Ishikawa (cell line): ENCODE data around the gene TBC1D8.

Experiments
- EGR1 ChIP-seq: IDR thresholded peaks from 2 replicates; pipeline ENCODE4 v1.6.1; 2012
- EP300 ChIP-seq: IDR thresholded peaks from 2 replicates; pipeline ENCODE4 v1.6.1; 2012; ENCODE audit warnings: borderline replicate concordance
- NFIC ChIP-seq: IDR thresholded peaks from 2 replicates; pipeline ENCODE4 v1.6.1; 2012
- REST ChIP-seq: IDR thresholded peaks from 2 replicates; pipeline ENCODE4 v1.6.1; 2012; ENCODE audit warnings: low read depth, mild to moderate bottlenecking
- TAF1 ChIP-seq: IDR thresholded peaks from 2 replicates; pipeline ENCODE4 v1.6.1; 2012; ENCODE audit warnings: low read depth, mild to moderate bottlenecking
- TCF12 ChIP-seq: IDR thresholded peaks from 2 replicates; pipeline ENCODE4 v1.6.1; 2012; ENCODE audit warnings: low read depth
- TEAD4 ChIP-seq: IDR thresholded peaks from 2 replicates; pipeline ENCODE4 v1.6.1; 2012
- TF ChIP-seq, protein P1 (sequence below): IDR thresholded peaks from 2 replicates; pipeline ENCODE4 v1.6.1; 2012

DNA sequence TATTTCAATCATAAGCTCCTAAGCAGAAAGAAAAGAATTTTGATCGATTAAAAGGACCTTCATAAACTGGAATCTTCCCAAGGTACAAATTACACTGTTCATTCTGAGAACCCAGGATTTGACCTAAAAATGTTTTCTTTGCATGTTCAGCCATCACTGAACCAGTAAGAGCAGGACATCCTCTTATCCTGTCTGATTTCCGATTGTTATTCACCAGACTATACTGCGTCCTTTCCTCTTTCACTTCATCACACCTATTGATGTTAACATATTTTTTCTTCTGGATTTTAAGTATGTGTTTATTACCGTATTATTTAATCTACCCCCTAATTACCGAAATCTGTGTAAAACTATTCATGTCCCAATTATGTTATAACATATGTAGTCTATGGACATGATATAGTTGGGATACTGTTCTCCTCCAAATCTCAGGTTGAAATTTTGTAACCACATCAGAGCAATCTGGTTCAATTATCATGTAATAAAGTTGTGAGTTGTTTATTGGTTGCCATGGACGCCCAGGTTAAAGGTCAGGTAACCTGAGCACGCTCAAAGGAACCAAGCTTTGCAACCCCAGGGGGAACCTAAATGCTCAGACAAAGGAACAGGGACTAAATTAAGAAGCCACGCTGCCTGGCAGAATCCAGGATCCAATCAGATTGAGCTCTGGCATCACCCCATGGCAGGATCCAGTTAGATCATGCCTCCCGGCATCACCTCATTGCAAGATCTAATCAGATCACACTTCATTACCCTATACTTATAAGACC lies 11.6 kb upstream of the TBC1D8 start:
- TF ChIP-seq NFIC, result no peak
- TF ChIP-seq, protein P1, sequence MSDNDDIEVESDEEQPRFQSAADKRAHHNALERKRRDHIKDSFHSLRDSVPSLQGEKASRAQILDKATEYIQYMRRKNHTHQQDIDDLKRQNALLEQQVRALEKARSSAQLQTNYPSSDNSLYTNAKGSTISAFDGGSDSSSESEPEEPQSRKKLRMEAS, result no peak
- no peak for TF ChIP-seq TAF1
- no peak for TF ChIP-seq EP300
- TF ChIP-seq TEAD4, result no peak
- TF ChIP-seq EGR1, result no peak
- no peak for TF ChIP-seq REST
- no peak for TF ChIP-seq TCF12
